RPMI7951 (cell line): Measurements from ENCODE around the gene TRIM28. TPM values are rescaled to one million over a fixed set of nuclear protein-coding genes. Genes with fewer than 3 reads are reported as not detected.
"Not testable (repeated sequence)": the region's sequence is repeated elsewhere in the genome, so short reads cannot be mapped to it uniquely, and the experiment has no call there.

Experiments
- DNase-seq: peaks from one replicate; pipeline ENCODE4 v3.0.0-alpha.2; 2012; ENCODE audit warnings: low read depth
- total RNA-seq: library from RNA; depleted of rRNA; stranded (reverse); fragments of >200 nt; shearing (Covaris generic); gene quantifications from 2 replicates; pipeline ENCODE4 v1.2.3, GENCODE V29; 2014

TRIM28 gene
- total RNA-seq, 1 experiment from 2014 or later = 391 TPM

DNA sequence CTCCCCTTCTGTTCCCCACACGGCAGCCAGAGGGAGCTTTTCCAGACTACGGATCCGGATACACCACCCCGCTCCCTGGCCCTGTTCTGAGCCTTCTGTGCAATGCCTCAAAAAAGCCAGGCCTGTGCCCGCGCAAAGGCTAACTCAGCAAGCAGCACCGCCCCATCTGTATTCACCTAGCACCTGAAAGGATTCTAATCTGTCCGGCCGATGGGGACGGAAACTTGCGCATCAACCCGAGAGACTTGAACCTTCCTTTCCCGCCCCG is 24.8 kb upstream of the TRIM28 start:
- DNase-seq = peak; percentile 75

DNA sequence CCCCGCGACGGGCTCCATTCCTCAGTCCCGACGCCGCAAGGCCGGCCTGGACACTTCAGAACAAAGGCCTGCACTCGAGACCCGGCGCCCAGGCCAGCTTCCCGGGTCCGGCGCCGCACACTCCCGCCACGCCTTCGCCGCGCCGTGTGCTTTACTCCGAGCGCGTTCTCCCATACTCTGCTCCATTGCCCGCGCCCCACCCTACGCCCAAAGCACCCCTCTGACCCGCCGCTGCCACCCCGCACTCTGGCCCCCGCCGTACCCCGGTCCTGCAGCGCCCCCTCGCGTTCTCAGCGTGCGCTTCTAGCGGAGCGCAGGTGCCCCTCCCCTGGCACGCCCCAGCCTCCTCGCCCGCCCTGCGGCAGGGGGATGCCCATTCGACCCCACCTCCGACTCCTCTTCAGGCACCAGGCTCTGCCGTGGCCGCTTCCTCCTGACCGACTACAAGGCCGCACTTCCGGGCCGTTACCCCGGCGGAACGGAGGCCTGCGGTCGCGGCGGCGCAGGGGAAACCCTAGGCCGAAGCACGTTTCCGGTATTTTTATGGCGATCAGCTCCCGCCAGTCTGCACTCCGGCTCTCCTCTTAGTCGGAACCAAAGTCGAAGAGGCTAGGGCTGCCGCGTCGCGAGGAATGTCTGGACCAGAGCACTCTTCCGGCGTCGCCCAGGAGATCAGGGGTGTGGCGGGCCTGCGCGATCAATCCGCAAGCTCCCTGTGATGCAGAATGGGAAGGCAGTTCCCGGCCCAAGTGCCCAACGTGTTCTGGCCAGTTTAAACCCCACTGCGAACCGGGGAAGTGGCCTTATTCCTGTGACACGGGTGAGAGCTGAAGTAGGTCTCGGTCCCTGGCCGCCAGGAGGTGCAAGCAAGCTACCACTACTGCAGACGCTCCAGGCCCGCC is 24.3 kb upstream of the TRIM28 start, which contains the start of gene ZBTB45:
TSS of gene ZBTB45 (minus strand) at position 456 of the 902 bp plus-strand sequence. CDS start 2,137 bp downstream, outside the sequence.
- DNase-seq = peak; percentile 96

DNA sequence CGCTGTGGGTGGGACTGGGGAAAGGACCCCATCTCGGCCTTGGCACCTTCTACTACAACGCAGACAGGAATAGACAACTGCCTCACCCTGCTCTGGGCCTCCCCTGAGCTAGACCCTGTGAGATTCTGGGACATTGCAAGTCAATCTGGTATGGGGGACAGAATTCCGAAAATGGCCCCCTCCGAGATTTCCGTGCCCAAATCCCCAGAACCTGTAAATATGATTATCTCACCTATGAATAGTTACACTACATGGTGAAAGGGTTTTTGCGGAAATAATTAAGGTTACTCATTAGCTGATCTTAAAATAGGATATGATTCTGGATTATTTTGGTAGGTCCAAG is 23.6 kb upstream of the TRIM28 start:
- no peak for DNase-seq

DNA sequence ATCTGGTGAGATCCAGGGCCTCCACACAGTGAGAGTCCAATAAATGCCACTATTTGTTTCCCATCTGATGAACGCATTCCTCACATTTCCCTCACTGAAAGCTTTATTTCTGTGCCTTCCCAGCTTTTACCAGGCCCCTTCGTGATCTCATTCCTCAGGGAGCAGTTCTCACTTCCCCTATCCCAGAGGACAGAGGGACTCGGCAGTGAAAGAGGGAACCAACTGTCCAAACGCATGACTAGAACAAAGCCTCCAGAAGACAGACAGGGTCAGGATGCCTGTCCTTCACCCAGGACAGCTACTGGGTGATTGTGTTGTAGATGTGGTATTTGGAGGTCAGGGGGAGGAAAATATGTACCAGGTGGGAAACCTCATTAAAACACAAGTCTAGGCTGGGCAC is 22.2 kb upstream of the TRIM28 start:
- no peak for DNase-seq

DNA sequence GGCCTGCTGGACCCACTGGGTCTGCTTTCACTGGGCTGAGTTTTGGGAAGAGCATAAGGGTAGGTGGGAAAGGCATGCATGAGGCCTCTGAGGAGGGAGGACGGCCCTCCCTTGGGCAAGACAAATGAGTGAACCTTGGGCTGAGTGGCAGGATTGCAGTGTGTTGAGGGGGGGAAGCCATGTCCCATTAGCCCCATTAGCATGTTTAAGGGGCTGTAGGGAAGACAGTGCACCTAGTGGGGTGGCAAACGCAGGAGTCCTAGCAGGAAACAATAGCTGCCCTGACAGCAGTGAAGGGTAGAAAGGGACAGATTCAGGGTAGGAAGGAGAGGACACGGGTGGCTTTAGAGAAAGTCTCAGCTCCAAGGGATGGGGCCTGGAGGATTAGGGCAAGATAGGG is 21.2 kb upstream of the TRIM28 start:
- DNase-seq = no peak

DNA sequence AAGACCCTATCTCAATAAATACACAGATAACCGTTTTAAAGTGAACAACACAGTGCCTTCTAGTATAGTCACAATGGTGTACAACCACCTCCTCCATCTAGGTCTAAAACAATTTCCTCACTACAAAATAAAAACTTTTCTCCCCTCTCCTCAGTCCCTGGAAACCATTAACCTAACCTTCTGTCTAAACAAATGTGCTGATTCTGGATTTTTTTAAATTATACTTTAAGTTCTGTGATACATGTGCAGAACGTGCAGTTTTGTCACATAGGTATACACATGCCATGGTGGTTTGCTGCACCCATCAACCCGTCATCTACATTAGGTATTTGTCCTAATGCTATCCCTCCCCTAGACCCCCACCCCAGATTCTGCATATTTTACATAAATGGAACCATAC is 14.5 kb upstream of the TRIM28 start:
- DNase-seq = no peak

DNA sequence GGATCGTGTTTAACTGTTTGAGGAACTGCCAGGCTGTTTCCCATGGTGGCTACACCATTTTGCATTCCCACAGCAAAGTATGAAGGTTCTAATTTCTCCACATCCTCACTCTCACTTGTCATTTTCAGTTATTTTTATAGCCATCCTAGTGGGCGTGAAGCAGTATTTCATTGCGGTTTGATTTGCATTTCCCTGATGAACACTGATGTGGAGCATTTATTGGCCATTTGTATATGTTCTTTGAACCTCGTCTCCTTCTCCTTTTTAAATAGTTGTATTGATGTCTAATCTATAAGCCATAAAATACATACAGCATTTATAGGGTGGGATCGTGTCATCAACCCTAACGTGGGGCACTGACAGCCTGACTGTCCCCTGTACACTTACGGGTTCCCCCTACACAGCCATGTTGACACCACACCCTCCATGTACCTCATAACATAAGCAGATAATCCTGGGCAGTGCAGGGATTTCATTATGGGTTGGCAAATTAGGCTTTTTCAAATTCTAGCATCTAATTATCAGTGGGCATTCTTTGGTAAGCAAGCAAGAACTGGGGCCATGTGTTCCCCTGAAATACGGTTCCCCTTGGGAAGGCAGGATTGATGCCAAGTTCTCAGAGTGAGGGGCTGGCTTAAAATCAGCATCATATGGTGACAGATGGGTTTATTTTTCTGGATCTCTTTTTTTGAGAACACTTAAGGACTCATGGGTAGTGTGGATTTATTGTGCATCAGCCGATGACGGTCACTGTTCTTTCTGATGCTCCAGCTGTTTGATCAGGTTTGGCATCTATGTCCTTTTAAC is 12.6 kb upstream of the TRIM28 start:
- DNase-seq = no peak

DNA sequence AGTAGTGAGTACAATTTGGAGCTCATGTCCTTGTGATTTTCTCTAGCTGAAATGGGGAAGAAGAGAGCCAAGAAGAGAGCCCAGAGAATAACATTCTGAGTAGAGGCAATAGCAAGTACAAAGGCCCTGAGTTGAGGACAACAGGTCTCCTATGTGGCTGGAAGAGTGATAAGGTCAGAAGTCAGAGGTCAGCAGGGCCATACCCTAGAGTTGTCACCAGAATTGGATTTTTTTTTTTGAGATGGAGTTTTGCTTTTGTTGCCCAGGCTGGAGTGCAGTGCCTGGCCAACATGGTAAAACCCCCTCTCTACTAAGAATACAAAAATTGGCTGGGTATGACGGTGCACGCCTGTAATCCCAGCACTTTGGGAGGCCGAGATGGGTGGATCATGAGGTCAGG is 8.0 kb upstream of the TRIM28 start:
- no peak for DNase-seq

DNA sequence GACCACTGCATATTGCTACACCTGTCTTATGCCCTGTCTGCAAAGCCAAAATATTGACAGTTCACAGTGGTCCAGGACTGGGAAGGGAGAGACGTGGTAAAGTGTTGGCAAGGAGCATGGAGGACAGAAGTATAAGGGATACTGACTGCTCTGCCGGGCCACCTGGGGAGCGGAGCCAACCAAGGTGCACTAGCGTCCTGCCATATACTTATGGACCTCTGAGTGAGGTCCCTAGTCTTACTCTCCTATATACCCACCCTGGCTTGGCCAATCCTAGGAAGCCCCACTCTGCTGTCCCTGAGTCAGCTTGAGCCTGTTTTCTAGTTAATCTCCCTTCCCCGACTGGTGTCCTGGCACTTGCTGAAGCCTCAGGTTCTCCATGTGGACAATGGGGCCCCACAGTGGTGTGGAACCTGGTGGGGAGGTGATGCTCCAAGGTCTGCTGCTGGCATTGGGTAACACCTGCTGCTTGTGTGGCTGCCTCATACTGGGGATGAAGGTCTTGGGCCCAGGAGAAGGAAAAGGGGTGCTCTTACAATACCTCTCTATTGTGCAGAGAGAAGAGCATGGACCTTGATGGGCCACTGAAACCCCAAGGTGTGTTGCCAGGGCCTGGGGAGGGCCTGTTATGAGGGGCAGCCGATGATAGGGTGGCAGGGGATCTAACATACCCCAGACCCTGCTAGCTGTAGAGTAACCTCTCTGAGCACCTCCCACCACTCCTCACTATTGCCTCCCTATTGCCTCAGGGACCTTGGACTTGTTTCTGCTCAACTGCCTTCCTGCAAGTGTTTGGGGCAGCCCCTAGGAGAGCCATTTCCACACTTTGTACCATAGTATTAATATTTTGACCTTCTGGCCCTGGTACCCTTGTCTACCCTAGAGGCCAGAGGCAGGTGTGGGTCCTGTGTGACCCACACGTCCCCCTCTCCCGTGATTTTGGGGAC is 6.7 kb upstream of the TRIM28 start:
- no peak for DNase-seq

DNA sequence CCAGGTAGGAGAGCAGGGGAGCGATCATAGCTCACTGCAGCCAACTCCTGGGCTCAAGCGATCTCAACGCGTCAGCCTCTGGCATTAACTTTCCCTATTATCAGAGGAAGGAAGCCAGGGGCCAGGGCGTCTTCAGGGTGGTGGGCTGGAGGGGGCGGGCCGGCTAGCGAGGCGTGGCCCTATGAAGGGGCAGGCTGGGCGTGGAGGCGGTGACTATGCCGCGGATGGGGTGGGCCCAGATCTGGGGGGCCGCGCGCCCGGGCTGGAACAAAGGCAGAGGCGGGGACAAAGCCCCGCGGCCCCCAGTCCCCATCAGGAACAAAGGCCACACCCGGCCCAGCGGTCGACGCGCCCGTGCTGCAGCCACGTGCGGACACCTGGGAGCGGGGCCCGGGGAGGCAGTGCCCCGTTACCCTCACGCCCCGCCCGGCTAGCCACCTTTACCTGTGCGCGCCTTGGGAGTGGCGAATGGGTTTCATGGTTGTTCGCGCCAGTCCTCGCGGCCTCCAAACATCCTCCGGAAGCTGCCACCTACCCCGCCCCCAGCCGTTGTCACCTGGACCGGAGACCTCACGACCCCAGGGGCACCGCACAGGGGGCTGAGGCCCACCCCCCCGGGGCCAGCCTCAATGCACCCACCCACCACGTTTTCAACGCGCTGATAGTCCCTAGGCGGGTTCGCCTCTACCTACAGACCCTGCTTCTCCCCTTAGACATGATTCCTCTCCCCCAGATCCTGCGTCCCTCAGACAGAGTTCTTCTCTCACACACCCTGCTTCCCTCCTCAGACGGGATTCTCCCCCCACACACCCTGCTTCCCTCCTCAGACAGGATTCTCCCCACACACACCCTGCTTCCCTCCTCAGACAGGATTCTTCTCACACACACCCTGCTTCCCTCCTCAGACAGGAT is 5.4 kb upstream of the TRIM28 start:
- no peak for DNase-seq

DNA sequence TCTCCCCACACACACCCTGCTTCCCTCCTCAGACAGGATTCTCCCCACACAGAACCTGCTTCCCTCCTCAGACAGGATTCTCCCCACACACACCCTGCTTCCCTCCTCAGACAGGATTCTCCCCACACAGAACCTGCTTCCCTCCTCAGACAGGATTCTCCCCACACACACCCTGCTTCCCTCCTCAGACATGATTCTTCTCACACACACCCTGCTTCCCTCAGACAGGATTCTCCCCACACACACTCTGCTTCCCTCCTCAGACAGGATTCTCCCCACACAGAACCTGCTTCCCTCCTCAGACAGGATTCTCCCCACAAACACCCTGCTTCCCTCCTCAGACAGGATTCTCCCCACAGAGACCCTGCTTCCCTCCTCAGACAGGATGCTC is 4.7 kb upstream of the TRIM28 start:
- not testable (repeated sequence) for DNase-seq

DNA sequence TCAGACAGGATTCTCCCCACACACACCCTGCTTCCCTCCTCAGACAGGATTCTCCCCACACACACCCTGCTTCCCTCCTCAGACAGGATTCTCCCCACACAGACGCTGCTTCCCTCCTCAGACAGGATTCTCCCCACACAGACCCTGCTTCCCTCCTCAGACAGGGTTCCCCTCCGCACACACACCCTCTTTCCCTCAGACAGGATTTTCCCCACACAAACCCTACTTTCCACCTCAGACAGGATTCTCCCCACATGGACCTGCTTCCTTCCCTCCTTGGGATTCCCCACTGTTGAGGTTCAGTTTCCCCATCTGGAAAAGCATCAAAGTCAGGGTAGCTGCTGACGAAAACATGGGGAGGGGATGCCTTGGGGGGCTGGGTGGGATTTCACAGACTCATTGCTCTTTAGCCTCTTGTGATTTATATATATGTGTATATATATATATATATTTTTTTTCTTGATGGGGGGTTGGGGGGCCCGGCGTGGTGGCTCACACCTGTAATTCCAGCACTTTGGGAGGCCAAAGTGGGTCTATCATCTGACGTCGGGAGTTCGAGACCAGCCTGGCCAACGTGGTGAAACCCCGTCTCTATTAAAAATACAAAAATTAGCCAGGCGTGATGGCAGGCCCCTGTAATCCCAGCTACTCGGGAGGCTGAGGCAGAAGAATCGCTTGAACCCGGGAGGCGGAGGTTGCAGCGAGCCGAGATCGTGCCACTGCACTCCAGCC is 1.1 kb upstream of the TRIM28 start:
- DNase-seq = not testable (repeated sequence)

DNA sequence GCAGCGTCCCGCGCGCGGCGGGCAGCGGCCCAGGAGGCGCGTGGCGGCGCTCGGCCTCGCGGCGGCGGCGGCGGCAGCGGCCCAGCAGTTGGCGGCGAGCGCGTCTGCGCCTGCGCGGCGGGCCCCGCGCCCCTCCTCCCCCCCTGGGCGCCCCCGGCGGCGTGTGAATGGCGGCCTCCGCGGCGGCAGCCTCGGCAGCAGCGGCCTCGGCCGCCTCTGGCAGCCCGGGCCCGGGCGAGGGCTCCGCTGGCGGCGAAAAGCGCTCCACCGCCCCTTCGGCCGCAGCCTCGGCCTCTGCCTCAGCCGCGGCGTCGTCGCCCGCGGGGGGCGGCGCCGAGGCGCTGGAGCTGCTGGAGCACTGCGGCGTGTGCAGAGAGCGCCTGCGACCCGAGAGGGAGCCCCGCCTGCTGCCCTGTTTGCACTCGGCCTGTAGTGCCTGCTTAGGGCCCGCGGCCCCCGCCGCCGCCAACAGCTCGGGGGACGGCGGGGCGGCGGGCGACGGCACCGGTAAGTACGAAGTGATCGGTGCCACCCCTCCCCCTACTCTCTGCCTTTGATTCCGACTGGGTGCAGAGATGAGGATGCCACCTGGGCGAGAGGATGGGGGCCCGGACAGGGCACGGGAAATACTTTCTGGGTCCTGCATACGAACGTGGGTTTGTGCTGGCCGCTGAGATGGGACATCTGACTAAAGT is 874 bp downstream of the TRIM28 start:
- DNase-seq = peak; percentile 59

DNA sequence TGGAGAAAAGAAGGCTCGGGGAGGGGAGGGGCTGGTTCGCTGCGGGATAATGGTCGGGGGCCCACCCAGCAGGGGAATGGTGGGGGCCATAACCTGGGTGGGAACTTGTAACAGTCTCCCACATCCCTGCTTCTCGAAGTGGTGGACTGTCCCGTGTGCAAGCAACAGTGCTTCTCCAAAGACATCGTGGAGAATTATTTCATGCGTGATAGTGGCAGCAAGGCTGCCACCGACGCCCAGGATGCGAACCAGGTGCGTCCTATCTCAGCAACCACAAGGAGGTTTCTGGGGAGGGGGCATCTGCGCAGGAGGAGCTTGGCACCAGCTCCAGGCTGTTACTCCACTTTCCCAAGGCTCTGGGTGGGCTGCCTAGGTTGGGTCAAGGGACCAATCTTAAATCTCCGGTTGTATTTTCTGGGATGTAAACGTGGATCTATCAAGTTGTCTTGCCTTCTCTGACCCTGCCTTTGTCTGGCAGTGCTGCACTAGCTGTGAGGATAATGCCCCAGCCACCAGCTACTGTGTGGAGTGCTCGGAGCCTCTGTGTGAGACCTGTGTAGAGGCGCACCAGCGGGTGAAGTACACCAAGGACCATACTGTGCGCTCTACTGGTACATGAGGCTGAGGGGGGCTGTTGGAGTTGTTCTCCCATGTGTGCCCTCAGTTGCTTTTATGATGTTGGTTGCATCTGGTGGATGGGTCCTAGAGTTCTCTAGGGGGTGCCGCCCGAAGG is 1.6 kb downstream of the TRIM28 start:
- DNase-seq = no peak

DNA sequence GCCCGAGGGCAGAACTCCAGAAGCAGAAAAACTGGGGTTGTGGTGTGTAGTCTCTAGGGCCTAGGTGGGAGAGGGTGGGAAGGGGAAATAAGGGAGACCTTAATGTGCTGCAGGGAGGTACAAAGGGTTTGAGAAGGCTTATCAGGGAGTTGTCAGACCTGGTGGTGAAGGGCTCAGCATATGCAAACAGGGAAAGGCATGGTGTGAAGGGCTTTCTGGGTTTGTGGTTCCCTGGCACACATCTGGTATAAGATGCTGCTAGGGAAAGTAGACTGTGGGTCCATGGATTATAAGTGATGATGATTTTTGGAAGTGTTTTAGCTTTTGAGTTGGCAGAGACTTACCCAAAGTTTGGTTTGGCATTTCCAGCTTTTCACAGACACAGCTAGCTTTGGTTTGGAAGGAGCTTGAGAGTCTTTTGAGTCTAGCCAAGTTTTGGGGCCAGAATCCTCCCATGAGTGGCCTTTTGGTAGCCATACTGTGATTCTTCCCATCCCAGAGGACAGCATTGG is 2.2 kb downstream of the TRIM28 start:
- no peak for DNase-seq

DNA sequence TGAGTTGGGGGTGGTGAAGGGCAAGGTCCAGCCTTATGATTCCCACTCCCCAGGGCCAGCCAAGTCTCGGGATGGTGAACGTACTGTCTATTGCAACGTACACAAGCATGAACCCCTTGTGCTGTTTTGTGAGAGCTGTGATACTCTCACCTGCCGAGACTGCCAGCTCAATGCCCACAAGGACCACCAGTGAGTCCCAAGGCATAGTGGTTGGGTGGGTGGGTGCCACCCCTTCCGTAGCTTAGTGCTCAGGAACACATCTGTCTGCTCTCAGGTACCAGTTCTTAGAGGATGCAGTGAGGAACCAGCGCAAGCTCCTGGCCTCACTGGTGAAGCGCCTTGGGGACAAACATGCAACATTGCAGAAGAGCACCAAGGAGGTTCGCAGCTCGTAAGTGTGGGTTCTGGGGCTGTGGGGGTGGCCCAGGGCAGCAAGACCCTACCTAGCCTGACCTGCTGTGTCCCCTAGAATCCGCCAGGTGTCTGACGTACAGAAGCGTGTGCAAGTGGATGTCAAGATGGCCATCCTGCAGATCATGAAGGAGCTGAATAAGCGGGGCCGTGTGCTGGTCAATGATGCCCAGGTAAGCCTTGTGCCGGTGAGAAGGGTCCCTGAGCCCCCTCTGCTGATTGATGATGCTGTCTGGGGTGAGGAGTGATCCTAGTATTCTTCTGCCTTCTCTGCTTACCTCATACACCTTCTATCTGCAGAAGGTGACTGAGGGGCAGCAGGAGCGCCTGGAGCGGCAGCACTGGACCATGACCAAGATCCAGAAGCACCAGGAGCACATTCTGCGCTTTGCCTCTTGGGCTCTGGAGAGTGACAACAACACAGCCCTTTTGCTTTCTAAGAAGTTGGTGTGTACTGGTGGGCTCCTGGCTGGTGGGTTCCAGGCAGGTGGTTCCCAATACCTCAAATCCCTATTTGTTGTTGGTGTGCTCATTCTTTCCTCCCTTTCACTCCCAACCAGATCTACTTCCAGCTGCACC is 3.8 kb downstream of the TRIM28 start:
- DNase-seq = no peak

DNA sequence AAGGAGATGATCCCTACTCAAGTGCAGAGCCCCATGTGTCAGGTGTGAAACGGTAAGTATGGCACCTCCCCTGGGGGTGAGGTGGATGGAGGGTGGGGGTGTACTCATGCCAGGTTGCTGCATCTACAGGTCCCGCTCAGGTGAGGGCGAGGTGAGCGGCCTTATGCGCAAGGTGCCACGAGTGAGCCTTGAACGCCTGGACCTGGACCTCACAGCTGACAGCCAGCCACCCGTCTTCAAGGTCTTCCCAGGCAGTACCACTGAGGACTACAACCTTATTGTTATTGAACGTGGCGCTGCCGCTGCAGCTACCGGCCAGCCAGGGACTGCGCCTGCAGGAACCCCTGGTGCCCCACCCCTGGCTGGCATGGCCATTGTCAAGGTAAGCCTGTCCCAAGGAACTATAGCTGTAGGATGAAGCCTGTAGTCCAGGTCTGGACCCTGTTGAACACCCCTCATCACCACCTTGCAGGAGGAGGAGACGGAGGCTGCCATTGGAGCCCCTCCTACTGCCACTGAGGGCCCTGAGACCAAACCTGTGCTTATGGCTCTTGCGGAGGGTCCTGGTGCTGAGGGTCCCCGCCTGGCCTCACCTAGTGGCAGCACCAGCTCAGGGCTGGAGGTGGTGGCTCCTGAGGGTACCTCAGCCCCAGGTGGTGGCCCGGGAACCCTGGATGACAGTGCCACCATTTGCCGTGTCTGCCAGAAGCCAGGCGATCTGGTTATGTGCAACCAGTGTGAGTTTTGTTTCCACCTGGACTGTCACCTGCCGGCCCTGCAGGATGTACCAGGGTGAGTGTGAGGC is 5.2 kb downstream of the TRIM28 start:
- DNase-seq = no peak
